GM12878 (cell line): ENCODE results near the gene PHKB. TPM values are rescaled to one million over a fixed set of nuclear protein-coding genes. Genes with fewer than 3 reads are reported as not detected.

ENCODE experiments used
- ATAC-seq: fragments of 200-7000 bp; cut with Tn5 transposase; 3 replicates; pipeline ENCODE4 v1.9.1; 2020; ENCODE audit warnings: mild to moderate bottlenecking, moderate library complexity
- BruUV-seq: library from RNA; stranded (reverse); fragments of 400-500 nt; replicated peaks from 2 replicates; lab custom pipeline; 2021; lab: Mats Ljungman, UMichigan
- CTCF ChIA-PET: fragments of 300-600 bp; sonication (Branson Sonifier 250); formaldehyde crosslinking; extraction: SDS; loops from one replicate; lab custom pipeline; 2021; ENCODE audit warnings: inconsistent platforms; lab: Yijun Ruan, JAX
- POLR2A ChIA-PET: fragments of 350-600 bp; formaldehyde crosslinking; extraction: SDS; loops from one replicate; lab custom pipeline; 2021; ENCODE audit warnings: inconsistent platforms; lab: Charles Lee
- RAD21 ChIA-PET: fragments of 300-600 bp; sonication (Branson Sonifier 250); formaldehyde crosslinking; loops from one replicate; lab custom pipeline; 2023; ENCODE audit warnings: antibody characterized with exemption; ENCODE audit not compliant: unreplicated experiment; lab: Charles Lee
- SMC1A ChIA-PET: fragments of 300-600 bp; sonication (Branson Sonifier 250); formaldehyde crosslinking; loops from one replicate; lab custom pipeline; 2023; ENCODE audit not compliant: unreplicated experiment, uncharacterized antibody; lab: Charles Lee
- DNase-seq: peaks from one replicate; pipeline ENCODE4 v3.0.0-alpha.2; 2011; ENCODE audit warnings: low read depth, low spot score
- FAIRE-seq: peaks from 3 replicates; lab custom pipeline; 2011; peaks lifted over from hg19 to GRCh38; lab: Jason Lieb, UNC
- H2AFZ ChIP-seq: 2 replicates; pipeline ENCODE4 v1.6.0; 2011; ENCODE audit warnings: low read depth, low read length, control low read depth; ENCODE audit not compliant: control insufficient read depth
- H3K27ac ChIP-seq: 2 replicates; pipeline ENCODE4 v1.5.1; 2011; ENCODE audit warnings: control low read depth; ENCODE audit not compliant: control insufficient read depth, insufficient read depth
- H3K27me3 ChIP-seq, 2 experiments: replicated peaks in 1 of 2; 2 replicates each; pipeline versions ENCODE4 v1.6.0 to v1.6.1; 2011; ENCODE audit warnings: low read length in 1 of 2; ENCODE audit not compliant: control insufficient read depth in 2 of 2, insufficient read depth in 2 of 2
- H3K36me3 ChIP-seq, 2 experiments: 2 replicates each; pipeline ENCODE4 v1.5.1; 2011; ENCODE audit warnings: low read length in 1 of 2; ENCODE audit not compliant: control insufficient read depth in 2 of 2, insufficient read depth in 2 of 2
- H3K4me1 ChIP-seq: 2 replicates; pipeline ENCODE4 v1.6.1; 2011; ENCODE audit warnings: mild to moderate bottlenecking, low read length, moderate library complexity, mixed read lengths; ENCODE audit not compliant: control insufficient read depth, insufficient read depth
- H3K4me2 ChIP-seq: 2 replicates; pipeline ENCODE4 v1.6.0; 2011; ENCODE audit warnings: control low read depth; ENCODE audit not compliant: control insufficient read depth, insufficient read depth
- H3K4me3 ChIP-seq: fragments of 200-600 bp; sonication (generic); 2 replicates; pipeline ENCODE4 v1.5.1; 2016
- H3K79me2 ChIP-seq: 2 replicates; pipeline ENCODE4 v1.6.0; 2011; ENCODE audit warnings: low read length; ENCODE audit not compliant: control insufficient read depth, insufficient read depth
- H3K9ac ChIP-seq: 2 replicates; pipeline ENCODE4 v1.8.0; 2011; ENCODE audit warnings: low read length, control low read depth, mixed read lengths; ENCODE audit not compliant: control insufficient read depth, insufficient read depth
- H3K9me3 ChIP-seq: replicated peaks from 3 replicates; pipeline ENCODE4 v1.5.1; 2011; ENCODE audit warnings: mild to moderate bottlenecking, low read length; ENCODE audit not compliant: control insufficient read depth, insufficient read depth
- H4K20me1 ChIP-seq: 2 replicates; pipeline ENCODE4 v1.6.0; 2011; ENCODE audit not compliant: control insufficient read depth, insufficient read depth
- ASH2L ChIP-seq: fragments of 300-600, 200-600 bp; sonication (generic); IDR thresholded peaks from 2 replicates; pipeline ENCODE4 v1.6.1; 2017; ENCODE audit warnings: low read depth, mild to moderate bottlenecking, borderline replicate concordance
- CBX3 ChIP-seq: fragments of 200-600 bp; sonication (generic); IDR thresholded peaks from 2 replicates; pipeline ENCODE4 v1.6.1; 2016; ENCODE audit warnings: low read depth, borderline replicate concordance
- CEBPB ChIP-seq, 2 experiments: fragments of 150-350 bp in 1 of 2; IDR thresholded peaks; 2 replicates each; pipeline ENCODE4 v1.6.1; 2012 to 2014; ENCODE audit warnings: low read depth in 2 of 2, low read length in 2 of 2, borderline replicate concordance in 1 of 2, inconsistent platforms in 1 of 2
- FOXK2 ChIP-seq: fragments of 450-650 bp; IDR thresholded peaks from 2 replicates; pipeline ENCODE4 v1.6.1; 2017; ENCODE audit warnings: mild to moderate bottlenecking, moderate library complexity
- FOXM1 ChIP-seq: IDR thresholded peaks from 2 replicates; pipeline ENCODE4 v1.6.1; 2012; ENCODE audit warnings: low read depth, mild to moderate bottlenecking, inconsistent platforms, low read length, moderate library complexity
- GABPA ChIP-seq: IDR thresholded peaks from 2 replicates; pipeline ENCODE4 v1.6.1; 2014; ENCODE audit warnings: antibody characterized with exemption, low read depth, mild to moderate bottlenecking, inconsistent platforms
- HDAC2 ChIP-seq: fragments of 200-600 bp; sonication (generic); IDR thresholded peaks from 2 replicates; pipeline ENCODE4 v1.6.1; 2017
- HDGF ChIP-seq: fragments of 450-650 bp; IDR thresholded peaks from 2 replicates; pipeline ENCODE4 v1.6.1; 2016; ENCODE audit warnings: antibody characterized with exemption
- NR2F1 ChIP-seq: fragments of 450-650 bp; conservative IDR thresholded peaks from 2 replicates; pipeline ENCODE4 v1.6.1; 2017; ENCODE audit warnings: mild to moderate bottlenecking
- REST ChIP-seq: IDR thresholded peaks from 2 replicates; pipeline ENCODE4 v1.6.1; 2012; ENCODE audit warnings: mild to moderate bottlenecking, low read depth, low read length
- SPI1 ChIP-seq: IDR thresholded peaks from 2 replicates; pipeline ENCODE4 v1.6.1; 2011; ENCODE audit warnings: low read depth, mild to moderate bottlenecking, low read length, moderate library complexity, borderline replicate concordance; ENCODE audit not compliant: insufficient read depth
- SUPT20H ChIP-seq: IDR thresholded peaks from 2 replicates; pipeline ENCODE4 v1.6.1; 2011; ENCODE audit warnings: low read depth, mild to moderate bottlenecking, low read length, moderate library complexity, borderline replicate concordance; ENCODE audit not compliant: control insufficient read depth
- SUZ12 ChIP-seq: fragments of 200-600 bp; sonication (generic); IDR thresholded peaks from one replicate; pipeline ENCODE4 v1.6.1; 2018; ENCODE audit warnings: antibody characterized with exemption, mild to moderate bottlenecking; ENCODE audit not compliant: unreplicated experiment
- TARDBP ChIP-seq: IDR thresholded peaks from 2 replicates; pipeline ENCODE4 v1.6.1; 2016; ENCODE audit warnings: borderline replicate concordance
- TCF7 ChIP-seq: IDR thresholded peaks from 2 replicates; pipeline ENCODE4 v1.6.1; 2014; ENCODE audit warnings: antibody characterized with exemption, borderline replicate concordance
- WRNIP1 ChIP-seq: IDR thresholded peaks from 2 replicates; pipeline ENCODE4 v1.6.1; 2011; ENCODE audit warnings: low read depth, low read length, improper control_type of control experiment, borderline replicate concordance
- ZNF207 ChIP-seq: fragments of 450-650 bp; IDR thresholded peaks from 2 replicates; pipeline ENCODE4 v1.6.1; 2014; ENCODE audit warnings: antibody characterized with exemption, mild to moderate bottlenecking, borderline replicate concordance
- WGBS: methylation state at CpG from one replicate; pipeline ENCODE4 v1.1.6; 2016; ENCODE audit warnings: low lambda C conversion rate; ENCODE audit not compliant: insufficient replicate concordance, insufficient coverage; ENCODE audit errors: missing lambda C conversion rate; 5-methylcytosine and 5-hydroxymethylcytosine counted together
- in situ Hi-C: fragments of 300-500 bp; cut with MboI; formaldehyde crosslinking; loops from 9 replicates; pipeline ENCODE4 v1.14.3; 2018; ENCODE audit warnings: mixed read lengths
- intact Hi-C: fragments of 100-400 bp; cut with micrococcal nuclease; formaldehyde crosslinking; loops from one replicate; pipeline ENCODE4 v1.14.2; 2022; ENCODE audit not compliant: unreplicated experiment
- polyA plus RNA-seq, 11 experiments: library from polyadenylated mRNA; depleted of rRNA in 4 of 11; unstranded in 6 of 11; stranded (reverse) in 5 of 11; fragments of >200 nt; fragmentation: Nextera tagmentation in 4 of 11; fragmentation: Illumina TruSeq in 1 of 11; extraction: Ambion mirVana in 4 of 11; extraction: Trizol in 1 of 11; gene quantifications; 1 replicate in 1 of 11; 2 replicates in 10 of 11; pipeline versions ENCODE4 v1.2.1 to v1.2.3, GENCODE V29; 2011 to 2016; ENCODE audit warnings: inconsistent platforms in 2 of 11, missing spikeins in 2 of 11, low read depth in 1 of 11
- total RNA-seq, 4 experiments: library from RNA; depleted of rRNA in 3 of 4; stranded (reverse); fragments of >200 nt in 3 of 4; fragmentation: Illumina TruSeq in 1 of 4; extraction: Trizol in 1 of 4; gene quantifications; 2 replicates each; pipeline versions ENCODE4 v1.2.1 to v1.2.3, GENCODE V29; 2013 to 2021
- TF ChIP-seq, protein P1 (sequence below): fragments of 450-650 bp; IDR thresholded peaks from 2 replicates; pipeline ENCODE4 v1.6.1; 2018; ENCODE audit warnings: borderline replicate concordance, mild to moderate bottlenecking; ENCODE audit not compliant: partially characterized antibody

The PHKB gene
- total and polyA plus RNA-seq, 10 of the 15 experiments (the other 5 are each of a cell fraction or from before 2014, with no cell fraction given) = 14.2 to 65.6 (median 37.0) TPM

- TF ChIP-seq CBX3 = no peak
Measured at GRCh38 chr16:47657032-47657431, 195.9 kb downstream of the PHKB start (continued).

GRCh38 chr16:47657977-47658376, 196.8 kb downstream of the PHKB start:
- H2AFZ ChIP-seq = no peak overlapping the region
- intact Hi-C loops (no loop called here), in situ Hi-C loops (no loop called here)
- DNase-seq = no peak
- H4K20me1 ChIP-seq = no peaks in the 10 kb centered on the region
- H3K9ac ChIP-seq = no peak overlapping the region
- no peak overlapping the region for H3K27ac ChIP-seq
- no peak for ATAC-seq
- POLR2A ChIA-PET = no interaction called here
- RAD21 ChIA-PET = no interaction called here
- H3K27me3 ChIP-seq = no peaks in the 10 kb centered on the region
- CTCF ChIA-PET = interaction anchor here (0.8 kb wide), 1 partner anchor 202 kb away, joined by 3 read pairs; no protein-coding TSS in a partner anchor
- no TSS peak for BruUV-seq
- H3K9me3 ChIP-seq = no peaks in the 10 kb centered on the region
- no peak for FAIRE-seq
- no peaks in the 10 kb centered on the region for H3K4me1 ChIP-seq
- WGBS = 100% methylated on average over 1 of the region's 1 CpG
- no peak overlapping the region for H3K4me3 ChIP-seq
- peaks cover 2 to 18% of the 10 kb centered on the region in 2 experiments for H3K36me3 ChIP-seq
- no peak overlapping the region for H3K4me2 ChIP-seq
- no peaks in the 10 kb centered on the region for H3K79me2 ChIP-seq
- SMC1A ChIA-PET = interaction anchor here (1.4 kb wide), 1 partner anchor 164 kb away, joined by 4 read pairs; no protein-coding TSS in a partner anchor
- TF ChIP-seq FOXK2 = no peak
- TF ChIP-seq HDAC2 = no peak
- no peak for TF ChIP-seq WRNIP1
- TF ChIP-seq TARDBP = no peak
- TF ChIP-seq SUPT20H = no peak
- no peak for TF ChIP-seq NR2F1
- no peak for TF ChIP-seq CEBPB (IDR thresholded peaks at IDR 0.05; ENCODE audit: borderline replicate concordance in 1 of 2, low read depth in 2 of 2, low read length in 2 of 2)
- TF ChIP-seq GABPA = no peak
- no peak for TF ChIP-seq SPI1
- TF ChIP-seq REST = no peak
- TF ChIP-seq SUZ12 = no peak
- TF ChIP-seq, protein P1, sequence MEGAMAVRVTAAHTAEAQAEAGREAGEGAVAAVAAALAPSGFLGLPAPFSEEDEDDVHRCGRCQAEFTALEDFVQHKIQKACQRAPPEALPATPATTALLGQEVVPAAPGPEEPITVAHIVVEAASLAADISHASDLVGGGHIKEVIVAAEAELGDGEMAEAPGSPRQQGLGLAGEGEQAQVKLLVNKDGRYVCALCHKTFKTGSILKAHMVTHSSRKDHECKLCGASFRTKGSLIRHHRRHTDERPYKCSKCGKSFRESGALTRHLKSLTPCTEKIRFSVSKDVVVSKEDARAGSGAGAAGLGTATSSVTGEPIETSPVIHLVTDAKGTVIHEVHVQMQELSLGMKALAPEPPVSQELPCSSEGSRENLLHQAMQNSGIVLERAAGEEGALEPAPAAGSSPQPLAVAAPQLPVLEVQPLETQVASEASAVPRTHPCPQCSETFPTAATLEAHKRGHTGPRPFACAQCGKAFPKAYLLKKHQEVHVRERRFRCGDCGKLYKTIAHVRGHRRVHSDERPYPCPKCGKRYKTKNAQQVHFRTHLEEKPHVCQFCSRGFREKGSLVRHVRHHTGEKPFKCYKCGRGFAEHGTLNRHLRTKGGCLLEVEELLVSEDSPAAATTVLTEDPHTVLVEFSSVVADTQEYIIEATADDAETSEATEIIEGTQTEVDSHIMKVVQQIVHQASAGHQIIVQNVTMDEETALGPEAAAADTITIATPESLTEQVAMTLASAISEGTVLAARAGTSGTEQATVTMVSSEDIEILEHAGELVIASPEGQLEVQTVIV = no peak
- TF ChIP-seq HDGF = no peak
- no peak for TF ChIP-seq ZNF207
- no peak for TF ChIP-seq FOXM1
- TF ChIP-seq TCF7 = no peak
- no peak for TF ChIP-seq ASH2L
